ENCODE data around the gene CEP250.

The CEP250 gene

GRCh38 chr20:35499271-35499670 is 43.9 kb downstream of the CEP250 start:
- no peak for DNase-seq (ENCODE audit: low read depth, low spot score)
- TF ChIP-seq CTCF (IDR thresholded peaks at IDR 0.05; ENCODE audit: low read depth, low read length) = no peak
- in situ Hi-C loops (cut with HindIII; ENCODE audit: low sequenced_read_pairs) = no loop called here
- no peak overlapping the region for H3K4me3 ChIP-seq (ENCODE audit: low read depth, low read length)

- no peak for DNase-seq (ENCODE audit: low read depth, low spot score)
- in situ Hi-C loops (cut with HindIII; ENCODE audit: low sequenced_read_pairs) = no loop called here
- TF ChIP-seq CTCF (IDR thresholded peaks at IDR 0.05; ENCODE audit: low read depth, low read length) = no peak
- no peak overlapping the region for H3K4me3 ChIP-seq (ENCODE audit: low read depth, low read length)
These were observed 47.0 kb downstream of the CEP250 start for GRCh38 chr20:35502352-35502751.

- TF ChIP-seq CTCF (IDR thresholded peaks at IDR 0.05; ENCODE audit: low read depth, low read length) = no peak
- in situ Hi-C loops (cut with HindIII; ENCODE audit: low sequenced_read_pairs) = no loop called here
- DNase-seq (ENCODE audit: low read depth, low spot score) = no peak
- H3K4me3 ChIP-seq (ENCODE audit: low read depth, low read length) = no peak overlapping the region
These were observed 47.9 kb downstream of the CEP250 start for GRCh38 chr20:35503281-35503680.

- in situ Hi-C loops (cut with HindIII; ENCODE audit: low sequenced_read_pairs) = no loop called here
- H3K4me3 ChIP-seq (ENCODE audit: low read depth, low read length) = no peak overlapping the region
- peak; percentile 77 for DNase-seq (ENCODE audit: low read depth, low spot score)
- peak; percentile 1 for TF ChIP-seq CTCF (IDR thresholded peaks at IDR 0.05; ENCODE audit: low read depth, low read length)
These were observed 48.6 kb downstream of the CEP250 start for GRCh38 chr20:35503841-35504561.

GRCh38 chr20:35504751-35505150 is 49.4 kb downstream of the CEP250 start:
- in situ Hi-C loops (cut with HindIII; ENCODE audit: low sequenced_read_pairs) = no loop called here
- no peak for TF ChIP-seq CTCF (IDR thresholded peaks at IDR 0.05; ENCODE audit: low read depth, low read length)
- H3K4me3 ChIP-seq (ENCODE audit: low read depth, low read length) = no peak overlapping the region
- no peak for DNase-seq (ENCODE audit: low read depth, low spot score)

GRCh38 chr20:35506179-35506578 is 50.8 kb downstream of the CEP250 start:
- no peak overlapping the region for H3K4me3 ChIP-seq (ENCODE audit: low read depth, low read length)
- no peak for DNase-seq (ENCODE audit: low read depth, low spot score)
- TF ChIP-seq CTCF (IDR thresholded peaks at IDR 0.05; ENCODE audit: low read depth, low read length) = no peak
- in situ Hi-C loops (cut with HindIII; ENCODE audit: low sequenced_read_pairs) = no loop called here
